Nephron (organoid): Measurements from ENCODE around the gene PFN2.
"Not testable (repeated sequence)": the region's sequence is repeated elsewhere in the genome, so short reads cannot be mapped to it uniquely, and the experiment has no call there.

Experiments
- H3K27ac Mint-ChIP-seq, 3 experiments: 2 replicates each; pipeline ENCODE4 v1.8.0; 2020; ENCODE audit warnings: mixed read lengths in 3 of 3, mild to moderate bottlenecking in 2 of 3, moderate library complexity in 1 of 3
- H3K27me3 Mint-ChIP-seq: 2 replicates; pipeline ENCODE4 v1.8.0; 2021; ENCODE audit warnings: low read depth, mild to moderate bottlenecking, moderate library complexity, mixed read lengths
- H3K36me3 Mint-ChIP-seq: 2 replicates; pipeline ENCODE4 v1.8.0; 2020; ENCODE audit warnings: low read depth, mixed read lengths
- H3K4me1 Mint-ChIP-seq: 2 replicates; pipeline ENCODE4 v1.8.0; 2020; ENCODE audit warnings: mixed read lengths
- H3K4me3 Mint-ChIP-seq, 3 experiments: 2 replicates each; pipeline ENCODE4 v1.8.0; 2020; ENCODE audit warnings: mild to moderate bottlenecking in 3 of 3, mixed read lengths in 3 of 3, moderate library complexity in 2 of 3
- H3K9me3 Mint-ChIP-seq: 2 replicates; pipeline ENCODE4 v1.8.0; 2020; ENCODE audit warnings: mixed read lengths
- TF ChIP-seq, protein P1 (sequence below), 3 experiments: fragments of 200-600 bp; sonication (generic); IDR thresholded peaks; one replicate each; pipeline ENCODE4 v1.5.0; 2021; ENCODE audit warnings: antibody characterized with exemption in 3 of 3; ENCODE audit not compliant: unreplicated experiment in 3 of 3

Gene PFN2

DNA sequence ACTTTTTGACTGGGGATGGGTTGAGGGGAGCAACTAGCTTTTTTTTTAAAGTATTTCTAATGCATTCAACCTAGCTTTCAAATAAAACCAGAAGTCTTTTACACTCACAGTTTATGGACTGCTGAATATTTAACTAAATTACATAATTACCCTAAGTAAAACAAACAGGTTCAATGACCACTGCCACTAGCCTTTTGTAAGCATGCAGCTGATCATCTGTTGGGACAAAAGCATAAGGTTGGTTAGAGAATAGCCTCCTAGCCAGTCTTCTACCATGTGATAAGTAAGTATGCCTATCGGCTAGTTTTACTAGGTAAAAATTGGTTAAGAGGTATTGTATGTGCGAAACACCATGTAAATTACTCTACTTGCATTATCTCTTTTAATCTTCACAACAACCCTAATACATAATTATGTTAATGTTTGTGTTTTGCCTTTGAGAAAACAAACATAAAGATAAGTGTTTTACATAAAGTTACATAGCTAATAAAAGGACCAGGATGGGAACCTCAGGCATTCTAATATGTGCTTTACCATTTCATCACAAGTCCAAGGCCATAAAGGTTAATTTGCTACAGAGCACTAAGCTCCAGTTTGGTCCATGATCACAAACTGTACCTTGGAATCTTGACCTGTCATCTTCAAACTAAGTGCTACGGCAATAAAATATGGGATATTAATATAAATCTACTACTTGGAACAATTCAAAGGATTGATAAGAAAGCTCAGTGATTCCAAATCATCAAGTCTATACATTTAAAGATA lies 13.2 kb downstream of the PFN2 start:
- H3K27me3 Mint-ChIP-seq: no peaks in the 10 kb centered on the region
- H3K9me3 Mint-ChIP-seq: no peaks in the 10 kb centered on the region

GRCh38 chr3:149955449-149955848 lies 15.2 kb downstream of the PFN2 start:
- H3K4me3 Mint-ChIP-seq: no peak overlapping the region
- H3K9me3 Mint-ChIP-seq: peaks cover 5% of the 10 kb centered on the region
- no peaks in the 10 kb centered on the region for H3K4me1 Mint-ChIP-seq
- no peaks in the 10 kb centered on the region for H3K27me3 Mint-ChIP-seq
- H3K36me3 Mint-ChIP-seq: peaks cover 62% of the 10 kb centered on the region
- no peak overlapping the region for H3K27ac Mint-ChIP-seq
- TF ChIP-seq, protein P1, sequence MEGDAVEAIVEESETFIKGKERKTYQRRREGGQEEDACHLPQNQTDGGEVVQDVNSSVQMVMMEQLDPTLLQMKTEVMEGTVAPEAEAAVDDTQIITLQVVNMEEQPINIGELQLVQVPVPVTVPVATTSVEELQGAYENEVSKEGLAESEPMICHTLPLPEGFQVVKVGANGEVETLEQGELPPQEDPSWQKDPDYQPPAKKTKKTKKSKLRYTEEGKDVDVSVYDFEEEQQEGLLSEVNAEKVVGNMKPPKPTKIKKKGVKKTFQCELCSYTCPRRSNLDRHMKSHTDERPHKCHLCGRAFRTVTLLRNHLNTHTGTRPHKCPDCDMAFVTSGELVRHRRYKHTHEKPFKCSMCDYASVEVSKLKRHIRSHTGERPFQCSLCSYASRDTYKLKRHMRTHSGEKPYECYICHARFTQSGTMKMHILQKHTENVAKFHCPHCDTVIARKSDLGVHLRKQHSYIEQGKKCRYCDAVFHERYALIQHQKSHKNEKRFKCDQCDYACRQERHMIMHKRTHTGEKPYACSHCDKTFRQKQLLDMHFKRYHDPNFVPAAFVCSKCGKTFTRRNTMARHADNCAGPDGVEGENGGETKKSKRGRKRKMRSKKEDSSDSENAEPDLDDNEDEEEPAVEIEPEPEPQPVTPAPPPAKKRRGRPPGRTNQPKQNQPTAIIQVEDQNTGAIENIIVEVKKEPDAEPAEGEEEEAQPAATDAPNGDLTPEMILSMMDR (IDR thresholded peaks at IDR 0.05; ENCODE audit: unreplicated experiment in 3 of 3): no peak

More for the DNA sequence above, 13.2 kb downstream of the PFN2 start:
- H3K36me3 Mint-ChIP-seq: peaks cover 48% of the 10 kb centered on the region
- no peak overlapping the region for H3K27ac Mint-ChIP-seq
- no peak overlapping the region for H3K4me3 Mint-ChIP-seq
- no peaks in the 10 kb centered on the region for H3K4me1 Mint-ChIP-seq
- TF ChIP-seq, protein P1 (IDR thresholded peaks at IDR 0.05; ENCODE audit: unreplicated experiment in 3 of 3): no peak

GRCh38 chr3:149954812-149955211 lies 15.9 kb downstream of the PFN2 start:
- H3K36me3 Mint-ChIP-seq: peaks cover 65% of the 10 kb centered on the region

DNA sequence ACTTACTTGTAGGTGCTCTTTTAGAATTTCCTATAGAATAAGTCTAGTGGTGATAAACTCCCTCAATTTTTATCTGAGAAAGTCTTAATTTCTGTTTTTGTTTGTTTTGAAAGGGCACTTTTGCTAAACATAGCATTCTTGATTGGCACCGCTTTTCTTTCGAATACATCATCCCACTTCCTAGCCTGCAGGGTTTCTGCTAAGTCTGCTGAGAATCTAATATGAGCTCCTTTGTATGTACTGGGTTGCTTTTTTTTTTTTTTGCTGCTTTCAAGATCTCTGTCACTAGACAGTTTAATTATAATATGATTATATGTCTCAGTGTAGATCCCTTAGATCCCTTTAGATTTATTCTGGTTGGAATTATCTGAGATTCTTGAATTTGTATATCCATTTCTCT lies 21.5 kb downstream of the PFN2 start:
- TF ChIP-seq, protein P1 (IDR thresholded peaks at IDR 0.05; ENCODE audit: unreplicated experiment in 3 of 3): no peak
- no peak overlapping the region for H3K27ac Mint-ChIP-seq
- no peak overlapping the region for H3K4me3 Mint-ChIP-seq
- no peaks in the 10 kb centered on the region for H3K27me3 Mint-ChIP-seq
- H3K36me3 Mint-ChIP-seq: peaks cover 90% of the 10 kb centered on the region
- H3K4me1 Mint-ChIP-seq: no peaks in the 10 kb centered on the region
- H3K9me3 Mint-ChIP-seq: peaks cover 55% of the 10 kb centered on the region

More at GRCh38 chr3:149954812-149955211, 15.9 kb downstream of the PFN2 start:
- no peak overlapping the region for H3K27ac Mint-ChIP-seq
- H3K27me3 Mint-ChIP-seq: no peaks in the 10 kb centered on the region
- TF ChIP-seq, protein P1 (IDR thresholded peaks at IDR 0.05; ENCODE audit: unreplicated experiment in 3 of 3): no peak
- H3K9me3 Mint-ChIP-seq: peaks cover 10% of the 10 kb centered on the region
- H3K4me1 Mint-ChIP-seq: no peaks in the 10 kb centered on the region
- H3K4me3 Mint-ChIP-seq: no peak overlapping the region

DNA sequence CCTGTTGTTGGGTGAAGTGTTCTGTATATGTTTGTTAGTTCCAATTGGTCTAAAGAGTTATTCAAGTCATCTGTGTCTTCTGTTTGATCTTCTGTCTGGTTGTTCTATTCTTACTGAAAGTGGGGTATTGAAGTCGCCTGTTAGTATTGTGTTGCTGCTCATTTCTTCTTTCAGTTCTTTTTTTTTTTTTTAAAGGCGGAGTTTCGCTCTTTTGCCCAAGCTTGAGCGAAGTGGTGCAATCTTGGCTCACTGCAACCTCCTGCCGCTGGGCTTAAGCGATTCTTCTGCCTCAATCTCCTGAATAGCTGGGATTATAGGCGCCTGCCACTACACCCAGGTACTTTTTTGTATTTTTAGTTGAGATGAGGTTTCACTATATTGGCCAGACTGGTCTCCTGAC lies 23.5 kb downstream of the PFN2 start:
- Mint-ChIP-seq H3K4me3 (no peak overlapping the region), H3K27me3 (no peaks in the 10 kb centered on the region), H3K4me1 (no peaks in the 10 kb centered on the region), H3K9me3 (peaks cover 71% of the 10 kb centered on the region), H3K36me3 (peaks cover 99% of the 10 kb centered on the region), H3K27ac (no peak overlapping the region)
- TF ChIP-seq, protein P1 (IDR thresholded peaks at IDR 0.05; ENCODE audit: unreplicated experiment in 3 of 3): no peak

DNA sequence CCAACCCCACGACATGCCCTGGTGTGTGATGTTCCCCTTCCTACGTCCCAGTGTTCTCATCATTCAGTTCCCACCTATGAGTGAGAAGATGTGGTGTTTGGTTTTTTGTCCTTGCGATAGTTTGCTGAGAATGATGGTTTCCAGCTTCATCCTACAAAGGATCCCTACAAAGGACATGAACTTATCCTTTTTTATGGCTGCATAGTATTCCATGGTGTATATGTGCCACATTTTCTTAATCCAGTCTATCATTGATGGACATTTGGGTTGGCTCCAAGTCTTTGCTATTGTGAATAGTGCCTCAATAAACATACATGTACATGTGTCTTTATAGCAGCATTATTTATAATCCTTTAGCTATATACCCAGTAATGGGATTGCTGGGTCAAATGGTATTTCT lies 26.7 kb downstream of the PFN2 start:
- H3K4me3 Mint-ChIP-seq, H3K4me1 Mint-ChIP-seq, H3K27ac Mint-ChIP-seq, H3K27me3 Mint-ChIP-seq: not testable (repeated sequence)
- Mint-ChIP-seq H3K9me3 (peaks cover 70% of the 10 kb centered on the region), H3K36me3 (peaks cover 94% of the 10 kb centered on the region)
